Measurements from ENCODE around the gene KIF5A.
"Not testable (repeated sequence)": the region's sequence is repeated elsewhere in the genome, so short reads cannot be mapped to it uniquely, and the experiment has no call there.

The KIF5A gene

DNA sequence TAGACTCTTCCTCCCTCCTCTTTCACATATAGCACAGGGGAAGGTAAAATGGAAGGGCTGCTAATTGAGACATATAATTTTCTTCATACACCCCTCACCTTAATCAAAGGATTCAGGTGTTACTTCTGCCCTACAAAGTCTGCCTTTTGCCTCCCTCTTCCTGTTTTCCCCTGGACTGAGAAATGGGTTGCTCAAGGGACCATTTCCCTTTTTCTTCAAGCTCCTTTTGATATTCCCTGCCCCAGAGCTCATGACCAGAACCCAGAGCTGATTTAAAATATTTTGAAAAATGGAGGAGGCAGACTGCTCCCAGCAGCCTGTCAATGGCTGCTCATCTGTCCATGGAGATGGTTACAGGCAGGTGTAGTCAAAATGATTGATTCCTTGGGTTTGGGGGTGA lies 34.8 kb downstream of the KIF5A start:
- DNase-seq (ENCODE audit: low read depth), result no peak

GRCh38 chr12:57585156-57585555 lies 35.3 kb downstream of the KIF5A start:
- no peak for DNase-seq (ENCODE audit: low read depth)

GRCh38 chr12:57586128-57586527 lies 36.3 kb downstream of the KIF5A start:
- DNase-seq (ENCODE audit: low read depth), result no peak

GRCh38 chr12:57586832-57587429 lies 37.1 kb downstream of the KIF5A start:
- DNase-seq (ENCODE audit: low read depth), result no peak

DNA sequence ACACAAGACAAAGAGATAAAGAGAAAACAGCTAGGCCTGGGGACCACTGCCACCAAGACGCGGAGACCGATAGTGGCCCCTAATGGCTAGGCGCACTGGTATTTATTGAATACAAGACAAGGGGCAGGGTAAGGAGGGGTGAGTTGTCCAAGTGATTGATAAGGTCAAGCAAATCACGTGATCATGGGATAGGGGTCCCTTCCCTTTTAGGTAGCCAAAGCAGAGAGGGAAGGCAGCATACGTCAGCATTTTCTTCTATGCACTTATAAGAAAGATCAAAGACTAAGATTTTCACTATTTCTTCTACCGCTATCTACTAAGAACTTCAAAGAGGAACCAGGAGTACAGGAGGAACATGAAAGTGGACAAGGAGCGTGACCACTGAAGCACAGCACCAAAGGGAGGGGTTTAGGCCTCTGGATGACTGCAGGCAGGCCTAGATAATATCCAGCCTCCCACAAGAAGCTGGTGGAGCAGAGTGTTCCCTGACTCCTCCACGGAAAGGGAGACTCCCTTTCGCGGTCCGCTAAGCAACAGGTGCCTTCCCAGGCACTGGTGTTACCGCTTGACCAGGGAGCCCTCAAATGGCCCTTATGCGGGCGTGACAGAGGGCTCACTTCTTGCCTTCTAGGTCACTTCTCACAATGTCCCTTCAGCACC lies 39.2 kb downstream of the KIF5A start:
- DNase-seq (ENCODE audit: low read depth), result not testable (repeated sequence)

GRCh38 chr12:57590479-57590863 lies 40.6 kb downstream of the KIF5A start:
- DNase-seq (ENCODE audit: low read depth), result no peak

DNA sequence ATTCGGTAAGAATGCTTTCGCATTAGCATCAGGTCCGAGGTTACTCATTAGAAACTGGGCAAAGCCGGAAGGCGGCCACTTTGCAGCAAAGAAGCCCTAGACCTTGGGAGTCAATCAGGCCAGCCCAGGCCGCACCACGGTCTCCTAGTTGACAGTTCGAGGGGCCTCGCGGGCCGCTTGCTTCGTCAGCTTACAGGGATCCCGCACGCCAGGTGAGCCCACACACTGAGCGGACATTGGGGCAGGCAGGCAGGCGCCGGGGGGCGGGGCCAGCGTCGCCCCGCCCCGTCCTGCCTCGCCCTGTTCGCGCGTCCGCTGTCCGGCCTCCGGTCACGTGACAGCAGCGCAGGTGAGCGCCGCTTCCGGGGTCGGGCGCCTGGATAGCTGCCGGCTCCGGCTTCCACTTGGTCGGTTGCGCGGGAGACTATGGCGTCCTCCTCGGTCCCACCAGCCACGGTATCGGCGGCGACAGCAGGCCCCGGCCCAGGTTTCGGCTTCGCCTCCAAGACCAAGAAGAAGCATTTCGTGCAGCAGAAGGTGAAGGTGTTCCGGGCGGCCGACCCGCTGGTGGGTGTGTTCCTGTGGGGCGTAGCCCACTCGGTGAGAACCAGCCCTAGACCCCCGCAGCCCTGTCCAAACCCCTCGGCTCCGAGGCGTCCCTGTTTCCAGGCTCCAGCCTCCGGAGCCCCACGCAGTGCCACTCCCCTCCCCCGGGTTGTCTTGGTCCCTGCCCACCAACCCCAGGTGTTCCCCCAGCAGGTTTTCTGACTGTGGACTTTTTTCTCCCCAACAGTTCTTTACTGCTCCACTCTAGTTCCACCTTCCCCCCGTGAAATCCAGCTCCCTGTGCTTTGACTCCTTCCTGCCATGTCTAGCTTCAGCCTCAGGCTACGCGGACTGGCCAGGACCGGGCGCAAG lies 41.3 kb downstream of the KIF5A start, which contains the start of gene PIP4K2C:
Gene PIP4K2C, plus strand, starts transcription at position 329 of the 918 bp plus-strand sequence. Its CDS starts 98 bp downstream, at position 427.
- DNase-seq (ENCODE audit: low read depth), result peak; percentile 67

DNA sequence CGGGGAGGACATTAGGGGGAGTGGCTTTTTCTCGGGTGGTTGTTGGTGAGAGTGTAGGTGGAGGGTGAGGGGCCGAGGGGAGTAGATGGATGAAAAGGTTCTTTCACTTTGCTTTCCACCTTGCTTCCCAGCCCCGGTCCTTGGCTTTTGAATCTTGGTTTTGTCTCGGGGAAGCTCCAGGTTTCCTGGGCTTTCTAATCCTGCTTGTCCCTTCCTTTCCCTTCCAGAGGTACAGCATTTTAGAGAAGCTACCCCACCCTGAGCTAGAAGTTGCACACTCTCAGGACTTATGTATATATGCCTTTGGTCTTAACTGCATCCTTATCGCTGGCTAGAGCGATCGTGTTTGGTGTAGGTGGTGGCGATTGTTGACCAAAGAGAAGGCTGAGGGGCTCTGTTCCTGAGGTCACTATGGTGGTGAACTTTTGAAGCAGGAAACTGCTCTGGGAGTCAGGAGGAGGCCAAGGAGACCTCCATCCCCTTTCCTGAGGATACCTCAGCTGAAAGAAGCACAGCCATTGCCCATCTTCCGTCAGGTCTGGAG lies 42.0 kb downstream of the KIF5A start:
- no peak for DNase-seq (ENCODE audit: low read depth)

DNA sequence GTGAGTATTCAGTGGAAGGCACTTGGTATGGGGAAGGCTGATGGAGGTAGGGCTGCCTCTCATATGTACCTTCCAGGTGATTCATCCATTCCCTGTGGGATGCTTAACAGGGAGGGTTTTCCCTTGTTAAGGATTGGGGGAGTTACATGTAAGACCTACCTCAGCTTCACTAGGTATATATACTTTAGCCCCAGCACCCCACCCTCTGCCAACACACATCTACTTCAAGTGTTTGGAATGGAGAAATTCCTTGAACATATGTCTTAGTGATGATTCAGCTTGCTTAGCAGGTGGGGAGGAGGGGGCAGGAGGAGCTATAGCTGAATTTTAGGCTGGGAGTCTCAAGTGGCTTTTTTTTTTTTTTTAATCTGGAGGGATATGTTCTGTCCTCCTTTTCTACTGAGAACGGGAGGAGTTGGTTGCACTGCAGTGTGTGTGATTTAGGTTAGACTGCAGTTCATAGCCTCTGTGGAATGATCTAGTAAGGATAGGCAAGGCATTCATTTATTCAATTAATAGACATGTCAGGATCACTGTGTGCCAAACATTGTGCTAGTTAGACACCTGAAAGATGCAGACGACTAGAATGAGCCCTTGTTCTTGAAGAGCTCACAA lies 42.8 kb downstream of the KIF5A start:
- no peak for DNase-seq (ENCODE audit: low read depth)

GRCh38 chr12:57593187-57593586 lies 43.3 kb downstream of the KIF5A start:
- no peak for DNase-seq (ENCODE audit: low read depth)

GRCh38 chr12:57600395-57600794 lies 50.6 kb downstream of the KIF5A start:
- no peak for DNase-seq (ENCODE audit: low read depth)

- no peak for DNase-seq (ENCODE audit: low read depth)
These were observed 52.7 kb downstream of the KIF5A start for GRCh38 chr12:57602544-57602943.

GRCh38 chr12:57603324-57603723 lies 53.5 kb downstream of the KIF5A start:
- DNase-seq (ENCODE audit: low read depth), result no peak

DNA sequence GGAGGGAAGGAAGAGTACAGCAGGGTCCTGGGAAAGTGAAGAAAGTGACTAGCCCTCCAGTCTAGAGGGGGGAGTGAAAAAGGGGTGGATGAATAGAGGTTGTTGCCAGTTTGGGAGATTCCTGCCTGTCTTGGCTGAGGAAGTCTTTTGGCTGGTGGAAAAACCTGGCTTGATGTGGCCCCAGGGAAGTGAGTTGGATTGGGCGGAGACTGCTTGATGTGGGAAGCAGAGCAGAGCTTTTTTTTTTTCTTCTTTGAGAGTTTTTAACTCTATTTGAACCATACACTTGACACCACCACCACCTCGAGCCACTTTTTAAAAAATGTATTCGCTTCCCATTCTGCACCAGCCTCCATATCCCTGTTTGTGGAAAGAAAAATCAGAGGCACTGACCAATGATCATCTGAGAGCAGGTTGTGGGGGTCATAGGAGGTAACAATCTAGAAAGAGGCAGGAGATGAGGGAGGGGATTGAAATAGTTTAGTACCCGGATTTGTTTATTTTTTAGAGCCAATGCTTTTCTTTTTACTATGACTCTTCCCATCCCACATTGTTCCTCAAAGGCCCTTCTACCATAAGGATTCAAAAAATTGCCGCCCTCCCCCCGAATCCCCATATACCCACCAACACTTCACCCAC lies 54.1 kb downstream of the KIF5A start:
- DNase-seq (ENCODE audit: low read depth), result no peak

DNA sequence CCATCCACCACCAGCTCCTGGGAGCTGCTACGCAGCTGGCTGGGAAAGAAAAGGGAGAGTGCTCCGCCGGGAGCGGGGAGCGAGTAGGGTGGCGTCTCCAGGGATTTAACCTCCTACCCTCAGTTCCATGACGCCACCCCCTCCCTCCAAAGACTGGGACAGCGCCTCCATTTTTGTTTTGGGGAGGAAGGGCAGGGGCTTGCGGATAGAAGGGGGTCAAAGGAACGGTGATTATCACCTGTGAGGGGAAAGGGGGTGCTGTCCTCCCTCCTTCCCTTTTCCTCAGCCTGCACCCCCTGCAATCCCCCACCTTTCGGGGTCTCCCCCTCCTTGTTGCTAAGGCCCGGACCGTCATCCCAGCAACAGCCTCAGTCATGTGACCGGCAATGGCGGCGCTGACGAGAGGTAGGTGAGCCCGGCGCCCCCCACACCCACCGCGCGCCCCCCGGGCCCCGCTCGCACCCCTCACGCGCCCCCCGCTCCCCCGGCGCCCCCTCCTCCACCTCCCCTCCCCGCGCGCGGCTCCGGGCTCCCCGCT lies 54.7 kb downstream of the KIF5A start, which contains the start of gene DTX3:
Gene DTX3, plus strand, starts transcription at position 371 of the 538 bp plus-strand sequence. CDS start 1,694 bp downstream, outside the sequence.
- no peak for DNase-seq (ENCODE audit: low read depth)

DNA sequence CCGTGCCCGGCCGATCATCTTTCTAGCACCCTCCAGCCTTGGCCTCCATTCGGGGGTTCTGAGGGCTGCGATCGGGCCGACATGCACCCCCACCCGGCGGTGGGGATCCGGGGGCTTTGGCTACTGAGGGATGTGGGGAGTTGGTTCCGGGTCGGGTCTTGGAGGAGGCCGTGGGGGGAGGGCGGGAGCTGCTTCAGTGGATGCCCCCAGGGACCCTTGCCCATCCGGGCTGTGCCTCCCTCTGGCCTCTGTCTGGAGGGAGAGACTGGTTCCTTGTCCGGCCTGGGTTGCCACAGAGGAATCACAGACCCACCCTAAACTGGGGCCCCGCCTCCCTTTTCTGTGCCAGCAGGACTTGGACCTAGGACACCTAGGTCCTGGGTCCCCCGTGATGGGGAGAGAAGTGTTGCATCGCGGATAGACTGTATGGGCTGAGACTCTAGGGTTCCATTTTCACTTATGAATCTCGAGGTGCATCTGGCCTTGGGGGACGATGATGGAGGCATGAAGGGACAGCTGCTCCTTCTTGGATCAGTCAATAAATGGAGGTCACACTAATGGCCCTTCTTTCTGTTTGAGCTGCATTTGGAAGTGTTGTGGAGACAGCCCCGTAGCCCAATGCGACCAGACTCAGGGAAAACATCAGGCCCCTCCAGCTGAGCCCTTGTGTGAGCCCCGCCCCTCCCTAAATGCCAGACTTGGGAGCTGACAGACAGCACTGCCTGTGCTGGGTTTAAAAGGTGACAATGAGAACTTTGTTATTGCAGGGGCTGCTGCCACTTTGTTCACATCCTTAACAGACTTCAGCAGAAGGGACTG lies 55.4 kb downstream of the KIF5A start:
- no peak for DNase-seq (ENCODE audit: low read depth)

DNA sequence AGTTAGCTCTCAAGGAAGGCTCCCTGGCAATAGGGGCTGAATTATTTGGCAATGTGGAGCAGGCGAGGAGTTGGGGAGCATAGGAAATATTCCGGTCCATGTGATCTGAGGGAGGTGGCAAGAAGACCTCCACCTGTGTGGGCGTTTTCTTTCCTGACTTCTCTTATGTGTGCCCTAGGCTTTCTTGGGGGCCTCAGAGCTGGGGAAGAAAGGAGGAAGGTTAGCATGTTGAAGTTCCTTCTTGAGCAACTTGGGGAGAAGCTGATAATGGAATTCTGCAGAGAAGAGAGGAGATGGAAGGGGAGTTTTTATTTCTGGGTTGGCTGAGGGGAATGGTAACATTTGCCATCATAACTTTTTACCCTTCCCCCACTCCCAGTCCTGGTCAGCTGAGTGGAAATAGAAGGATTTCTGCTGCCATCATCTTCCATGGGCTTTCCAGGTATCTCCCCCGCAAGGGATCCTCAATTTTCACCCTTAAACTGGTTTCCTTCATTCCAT lies 56.0 kb downstream of the KIF5A start:
- DNase-seq (ENCODE audit: low read depth), result no peak

DNA sequence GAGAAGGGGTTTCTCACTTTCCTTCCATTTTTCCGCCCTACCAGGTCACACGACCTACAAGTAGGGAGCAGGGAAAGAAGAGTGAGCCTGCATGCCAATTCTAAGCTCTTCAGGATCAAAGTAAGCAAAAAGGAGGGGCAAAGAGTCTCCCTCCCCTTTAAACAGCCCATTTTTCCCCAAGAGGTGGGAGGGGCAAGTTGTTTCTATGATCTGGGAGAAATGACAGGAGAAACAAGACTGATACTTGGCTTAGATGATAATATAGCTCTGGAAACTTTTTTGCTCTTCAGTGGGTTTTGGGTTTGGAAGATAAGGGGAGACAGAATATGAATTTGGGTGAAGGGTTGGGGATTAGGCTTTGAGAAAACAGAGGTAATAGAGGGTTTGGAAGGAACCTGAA lies 56.6 kb downstream of the KIF5A start:
- DNase-seq (ENCODE audit: low read depth), result no peak

DNA sequence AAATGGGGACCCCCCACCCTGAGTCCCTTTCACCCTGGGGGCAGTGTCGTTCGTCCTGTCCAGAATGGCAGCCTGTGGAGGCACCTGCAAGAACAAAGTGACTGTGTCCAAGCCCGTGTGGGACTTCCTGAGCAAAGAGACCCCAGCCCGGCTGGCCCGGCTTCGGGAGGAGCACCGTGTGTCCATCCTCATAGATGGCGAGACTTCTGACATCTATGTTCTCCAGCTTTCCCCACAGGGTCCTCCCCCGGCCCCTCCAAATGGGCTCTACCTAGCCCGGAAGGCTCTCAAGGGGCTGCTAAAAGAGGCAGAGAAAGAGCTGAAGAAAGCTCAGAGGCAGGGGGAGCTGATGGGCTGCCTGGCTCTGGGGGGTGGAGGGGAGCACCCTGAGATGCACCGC lies 57.0 kb downstream of the KIF5A start:
- DNase-seq (ENCODE audit: low read depth), result no peak
